Stimulated activated CD4-positive, alpha-beta T cell treated with anti-CD3 and anti-CD28 coated beads, Interleukin-4, amount 100 ng/mL, for 24 hours (primary cell): ENCODE results near the gene ADAMTS4.

Experiments used
- DNase-seq: peaks from one replicate; pipeline ENCODE4 v3.0.0-alpha.2; 2020

Gene ADAMTS4

GRCh38 chr1:161218301-161219077 lies 19.6 kb upstream of the ADAMTS4 start:
- DNase-seq, result no peak

- DNase-seq, result no peak
Measured at GRCh38 chr1:161217831-161218230, 19.0 kb upstream of the ADAMTS4 start.

GRCh38 chr1:161216945-161217712 lies 18.3 kb upstream of the ADAMTS4 start:
- no peak for DNase-seq

DNA sequence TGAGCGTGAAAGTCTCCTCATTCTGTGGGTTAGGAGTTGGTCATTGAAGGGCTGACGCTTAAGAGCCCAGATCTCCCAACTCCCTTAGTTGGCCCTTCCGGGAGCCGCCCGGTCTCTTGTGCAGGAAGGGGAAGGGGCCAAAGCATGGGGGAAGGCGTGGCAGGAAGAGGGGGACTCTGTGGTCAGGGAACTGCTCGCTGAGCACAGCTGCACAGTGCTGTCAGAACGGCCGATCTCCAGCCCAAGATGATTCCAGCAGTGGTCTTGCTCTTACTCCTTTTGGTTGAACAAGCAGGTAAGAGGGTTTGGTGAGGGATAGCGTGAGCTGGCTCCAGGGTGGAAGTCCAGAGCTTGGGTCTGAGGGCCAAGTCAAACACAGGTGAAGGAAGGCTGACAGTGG lies 16.2 kb upstream of the ADAMTS4 start, which contains the start of gene FCER1G:
Gene FCER1G, plus strand, starts transcription at position 220 of the 400 bp plus-strand sequence. Its CDS starts 27 bp downstream, at position 247.
- no peak for DNase-seq

DNA sequence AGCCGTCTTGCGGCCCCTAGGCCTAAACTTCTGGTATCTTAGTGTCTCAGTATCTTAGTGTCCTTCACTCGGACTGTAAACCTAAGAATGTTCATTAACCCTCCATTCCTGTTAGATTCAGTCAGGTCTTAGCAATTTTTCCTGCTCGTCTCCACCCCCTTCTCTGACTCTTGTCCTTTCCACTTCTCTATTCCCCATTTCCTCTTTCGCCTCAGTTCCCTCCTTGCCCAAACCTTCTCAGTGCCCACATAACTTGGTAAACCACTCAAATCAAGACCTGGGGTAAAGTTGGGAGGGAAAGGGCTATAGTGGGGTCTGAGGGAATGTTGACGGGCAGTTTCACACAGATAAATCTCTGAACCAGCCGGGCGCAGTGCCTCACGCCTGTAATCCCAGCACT lies 15.5 kb upstream of the ADAMTS4 start:
- no peak for DNase-seq

DNA sequence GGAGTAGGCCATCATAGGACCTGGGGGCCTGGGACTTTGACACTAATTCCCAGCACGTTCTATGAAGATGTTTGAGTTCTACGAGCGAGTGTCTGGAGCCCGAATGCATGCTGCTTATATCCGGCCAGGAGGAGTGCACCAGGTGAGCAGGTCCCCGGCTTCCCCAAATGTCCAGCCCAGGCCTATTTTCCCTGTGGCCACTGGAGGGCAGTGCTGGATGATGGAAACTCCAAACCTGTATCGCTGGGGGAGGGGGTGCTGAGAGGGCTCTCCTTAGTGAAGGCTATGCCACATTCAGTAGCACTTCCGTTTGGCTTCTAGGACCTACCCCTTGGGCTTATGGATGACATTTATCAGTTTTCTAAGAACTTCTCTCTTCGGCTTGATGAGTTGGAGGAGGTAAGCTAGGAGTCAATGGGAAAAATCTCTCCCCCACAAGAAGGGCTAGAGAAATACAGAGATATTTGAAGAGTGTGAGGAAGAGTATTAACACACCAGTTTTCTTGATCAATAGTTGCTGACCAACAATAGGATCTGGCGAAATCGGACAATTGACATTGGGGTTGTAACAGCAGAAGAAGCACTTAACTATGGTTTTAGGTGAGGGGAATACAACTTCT lies 11.0 kb upstream of the ADAMTS4 start:
- peak; percentile 79 for DNase-seq

- DNase-seq, result no peak
Measured at GRCh38 chr1:161207173-161207572, 8.3 kb upstream of the ADAMTS4 start.

- no peak for DNase-seq
Measured at GRCh38 chr1:161206411-161207140, 7.7 kb upstream of the ADAMTS4 start.

DNA sequence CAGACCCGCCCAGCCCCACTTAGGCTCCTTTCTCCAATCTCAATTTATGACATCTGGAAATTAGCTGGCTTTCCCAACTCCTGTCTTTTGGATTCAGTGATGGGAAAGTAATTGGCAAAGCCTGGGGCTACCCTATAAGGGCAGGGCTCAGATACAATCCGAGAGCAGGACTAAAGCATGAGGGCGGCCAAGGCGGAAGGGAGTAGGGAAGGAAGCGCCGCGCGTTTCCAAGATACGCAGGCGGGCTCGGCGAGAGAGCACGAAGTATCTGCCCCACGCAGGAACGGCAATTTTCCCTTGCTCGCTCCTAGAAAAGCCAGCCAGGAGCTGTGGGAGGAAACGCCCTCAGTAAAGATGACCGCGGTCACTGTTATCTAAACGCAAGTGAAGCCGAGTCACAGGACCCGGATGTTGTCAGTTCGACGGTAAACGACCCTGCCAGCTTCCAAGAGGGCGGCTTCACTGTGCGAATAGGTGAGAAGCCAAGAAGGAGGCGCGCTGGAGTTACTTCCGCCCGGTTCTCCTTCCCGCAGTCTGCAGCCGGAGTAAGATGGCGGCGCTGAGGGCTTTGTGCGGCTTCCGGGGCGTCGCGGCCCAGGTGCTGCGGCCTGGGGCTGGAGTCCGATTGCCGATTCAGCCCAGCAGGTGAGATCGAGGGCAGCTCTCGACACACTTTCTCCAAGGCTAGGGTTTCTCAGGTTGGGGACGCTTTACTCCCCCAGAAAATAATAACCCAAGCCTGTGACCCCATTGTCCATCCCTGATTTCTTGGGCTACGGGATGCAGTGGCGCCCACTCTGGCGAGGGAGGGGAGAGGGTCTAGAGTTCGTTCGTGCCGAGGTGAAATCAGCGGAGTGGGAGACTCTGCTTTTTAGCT lies 3.2 kb upstream of the ADAMTS4 start, which contains the start of gene NDUFS2:
Gene NDUFS2, plus strand, starts transcription at position 532 of the 877 bp plus-strand sequence. Its CDS starts 19 bp downstream, at position 551.
- peak; percentile 97 for DNase-seq

DNA sequence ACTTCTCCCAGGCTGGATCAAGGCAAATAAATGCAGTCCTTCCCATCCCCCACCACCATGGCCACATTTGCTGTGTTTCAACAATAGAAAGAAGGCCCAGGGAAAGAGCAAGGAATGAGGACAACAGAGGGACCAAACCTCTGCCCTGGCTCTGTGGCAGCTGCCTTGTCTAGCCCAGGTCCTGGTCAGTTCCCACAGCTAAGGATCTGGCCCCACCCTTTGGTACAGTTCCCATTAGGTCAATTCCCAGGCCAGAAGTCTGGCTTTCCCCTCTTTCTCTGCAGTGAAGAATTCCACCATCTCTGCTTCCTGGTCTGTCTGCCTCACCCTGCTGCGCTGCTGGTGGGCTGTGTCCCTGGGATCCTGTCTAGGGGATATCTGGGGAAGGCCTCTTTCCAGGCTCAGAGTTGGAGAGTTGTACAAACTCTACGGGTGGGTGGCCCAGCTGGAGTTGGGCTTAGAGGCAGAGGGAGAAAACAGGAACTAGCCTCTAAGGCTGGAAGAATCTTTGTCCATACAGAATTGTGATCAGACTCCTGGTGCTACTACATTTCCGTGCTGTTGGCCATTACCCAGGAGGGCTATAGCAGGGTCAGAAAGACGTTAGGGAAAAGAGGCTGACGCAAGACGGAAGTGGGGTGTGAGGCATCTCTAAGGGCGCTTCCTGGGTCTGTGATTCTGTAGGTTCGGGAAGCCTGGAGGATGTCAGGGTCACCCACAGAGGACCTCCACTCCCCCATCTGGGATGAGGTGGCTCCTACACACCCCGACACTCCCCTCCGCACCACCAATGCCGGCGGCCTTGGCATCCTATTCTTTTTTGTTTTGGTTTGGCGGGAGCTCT lies 2.4 kb upstream of the ADAMTS4 start:
- DNase-seq, result no peak

DNA sequence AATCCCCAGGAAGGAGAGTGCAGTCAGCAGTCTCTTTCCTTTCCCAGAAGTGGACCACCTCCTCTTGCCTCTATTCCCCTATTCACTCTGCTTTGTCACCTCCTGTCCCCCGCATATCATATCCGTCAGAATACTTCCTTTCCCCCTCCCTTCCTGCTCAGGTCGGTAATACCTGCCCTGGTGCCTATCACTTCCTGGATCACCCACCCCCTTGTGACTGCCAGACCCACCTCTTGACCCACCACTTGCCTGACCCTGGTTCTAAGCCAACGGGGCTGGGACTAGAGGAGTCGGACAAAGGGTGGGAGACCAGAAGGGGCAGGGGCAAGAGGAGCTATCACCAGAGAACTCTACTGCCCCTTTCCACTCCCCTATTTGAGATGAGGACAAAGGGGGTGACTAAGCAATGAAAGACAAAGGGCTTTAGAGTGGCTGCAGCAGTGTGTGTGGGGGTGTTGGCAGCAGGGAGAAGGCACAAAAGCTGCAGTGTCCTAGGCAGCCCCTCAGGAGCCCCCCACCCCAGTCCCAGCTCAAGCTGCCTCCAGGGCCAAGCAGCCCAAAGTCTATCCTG lies 1.7 kb upstream of the ADAMTS4 start:
- DNase-seq, result no peak

GRCh38 chr1:161199506-161200139 lies 769 bp upstream of the ADAMTS4 start:
- no peak for DNase-seq

DNA sequence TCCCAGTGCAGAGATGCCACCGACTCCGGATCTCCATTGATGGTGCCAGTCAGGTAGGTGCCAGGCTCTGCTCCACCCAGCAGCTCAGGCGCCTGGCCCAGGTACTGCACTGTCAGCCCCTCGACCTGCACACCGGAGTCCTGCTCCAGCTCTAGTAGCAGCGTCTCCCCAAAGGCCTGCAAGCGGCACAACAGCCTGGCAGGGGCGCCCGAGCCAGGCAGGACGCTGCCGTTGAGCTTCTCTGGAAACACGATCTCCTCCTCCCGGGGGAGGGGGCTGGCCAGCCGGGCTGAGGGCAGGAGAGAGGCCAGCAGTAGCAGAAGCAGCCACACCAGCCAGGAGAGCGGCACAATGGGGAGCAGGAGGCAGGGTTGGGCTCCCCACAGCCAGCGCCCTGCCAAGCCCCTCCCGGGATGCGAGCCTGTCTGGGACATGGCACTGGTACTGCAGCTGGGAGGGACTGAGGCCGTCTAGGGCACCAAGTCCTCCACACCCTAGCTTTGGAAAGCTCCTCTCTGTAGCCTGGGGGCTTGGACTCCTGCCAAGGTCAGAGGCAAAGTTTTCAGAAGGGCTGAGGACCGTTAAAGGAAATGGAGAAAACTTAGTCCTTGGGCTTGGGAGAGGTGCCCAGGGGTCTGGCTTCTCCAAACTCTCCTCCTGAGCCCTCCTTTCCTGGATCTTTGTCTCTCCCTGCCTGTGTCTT lies 509 bp downstream of the ADAMTS4 start:
- DNase-seq, result no peak

GRCh38 chr1:161197560-161198193 lies 1.2 kb downstream of the ADAMTS4 start:
- DNase-seq, result no peak

GRCh38 chr1:161196521-161197451 lies 2.1 kb downstream of the ADAMTS4 start:
- DNase-seq, result no peak

DNA sequence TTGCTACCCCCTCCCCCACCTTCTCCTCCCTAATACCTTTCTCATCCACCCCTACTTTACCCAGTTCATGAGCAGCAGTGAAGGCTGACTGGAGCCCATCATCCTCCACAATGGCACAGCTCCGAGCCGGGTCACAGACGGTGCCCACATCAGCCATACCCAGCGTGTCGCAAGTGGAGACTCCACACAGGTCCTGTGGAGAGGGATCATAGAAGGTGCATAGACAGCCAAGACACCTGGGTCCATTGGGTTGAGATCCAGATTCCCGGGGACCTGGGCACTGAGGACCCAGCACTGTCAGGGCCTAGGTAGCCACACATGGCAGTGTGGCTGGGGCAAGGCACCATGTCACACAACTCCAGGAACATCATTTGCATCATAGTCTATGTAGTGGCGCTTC lies 2.7 kb downstream of the ADAMTS4 start:
- DNase-seq, result no peak

DNA sequence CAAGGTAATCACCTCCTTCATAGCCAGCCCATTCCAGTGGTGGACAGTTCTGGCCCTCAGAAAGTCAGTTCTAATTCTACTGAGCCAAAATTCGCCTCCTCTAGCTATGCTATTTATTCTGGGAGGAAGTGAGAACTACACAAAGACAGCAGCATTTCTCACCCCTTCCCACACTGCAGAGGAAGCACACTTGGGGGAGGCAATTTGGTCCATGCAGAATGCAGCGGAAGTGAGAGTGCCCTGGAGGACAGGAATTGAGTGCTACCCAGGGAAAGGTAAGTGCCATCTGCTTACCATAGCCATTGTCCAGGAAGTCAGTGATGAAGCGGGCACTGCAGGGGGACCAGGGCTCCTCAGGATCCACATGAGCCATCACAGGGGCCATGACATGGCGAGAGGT lies 3.7 kb downstream of the ADAMTS4 start:
- DNase-seq, result no peak
